Fibroblast of villous mesenchyme (primary cell): ENCODE measurements around the gene SULT1C2. TPM values are rescaled to one million over a fixed set of nuclear protein-coding genes. Genes with fewer than 3 reads are reported as not detected.

Source experiments
- DNase-seq: peaks from one replicate; pipeline ENCODE4 v3.0.0-alpha.2; 2010; ENCODE audit warnings: low read depth
- H3K4me3 ChIP-seq: 2 replicates; pipeline ENCODE4 v1.5.1; 2011; ENCODE audit warnings: low read depth, mild to moderate bottlenecking, low read length
- CTCF ChIP-seq: IDR thresholded peaks from 2 replicates; pipeline ENCODE4 v1.5.1; 2012; ENCODE audit warnings: low read depth, mild to moderate bottlenecking, low read length; ENCODE audit not compliant: insufficient read depth
- total RNA-seq: library from RNA; depleted of rRNA; stranded (reverse); fragments of >200 nt; gene quantifications from 2 replicates; pipeline ENCODE4 v1.2.3, GENCODE V29; 2012

Gene SULT1C2
- total RNA-seq, 1 donor, result not detected

DNA sequence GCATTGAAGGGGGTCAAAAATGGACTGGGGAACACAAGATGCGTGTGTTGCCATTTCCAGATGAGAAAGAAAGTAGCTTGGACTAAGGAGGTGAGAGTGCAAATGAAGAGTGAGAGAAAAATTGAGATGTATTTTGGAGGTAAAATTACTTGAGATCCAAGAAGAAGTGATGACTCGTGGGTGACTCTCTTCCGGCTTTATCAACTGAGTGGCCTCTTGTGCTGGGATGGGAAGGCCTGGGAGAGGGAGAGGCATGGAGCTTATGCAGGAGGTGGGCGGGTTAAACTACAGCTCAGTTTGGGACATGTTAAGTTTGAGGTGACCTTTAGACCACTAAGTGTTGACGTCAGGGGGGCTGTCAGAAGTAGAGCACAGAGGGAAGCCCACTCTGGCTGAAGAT lies 34.9 kb downstream of the SULT1C2 start:
- DNase-seq, result no peak
- no peak for TF ChIP-seq CTCF
- H3K4me3 ChIP-seq, result no peak overlapping the region

DNA sequence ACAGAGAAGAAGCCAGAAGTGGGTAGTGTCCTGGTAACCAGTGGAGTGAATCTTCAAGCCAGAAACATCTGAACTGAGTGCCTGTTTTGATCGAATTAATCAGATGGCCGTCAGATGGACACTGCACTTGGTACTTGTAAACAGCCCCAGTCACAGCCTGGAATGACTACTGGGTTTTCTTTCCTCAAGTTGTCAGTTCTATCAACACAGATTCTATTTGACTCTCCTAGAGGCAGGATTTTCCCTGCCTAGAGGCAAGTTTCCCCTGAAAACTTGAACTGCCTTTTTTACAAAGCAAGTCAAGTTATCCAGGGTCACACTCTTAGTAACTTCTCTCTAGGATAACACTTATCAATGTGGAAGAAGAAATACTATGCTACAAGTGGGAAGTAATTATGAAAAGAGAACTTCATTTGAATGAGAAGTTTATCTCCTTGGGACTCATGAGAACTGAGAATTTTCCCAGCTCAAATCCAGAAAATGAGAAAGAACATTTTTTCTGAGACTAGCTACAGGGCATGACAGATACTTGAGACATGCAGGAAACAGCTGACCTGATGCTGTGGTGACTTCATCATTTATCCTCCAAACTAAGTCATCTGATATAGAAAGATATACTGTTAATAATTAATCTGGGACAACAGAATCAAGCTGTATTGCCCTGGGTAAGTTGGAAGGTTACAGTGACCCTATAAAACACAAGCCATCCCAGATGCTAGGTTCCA lies 36.0 kb downstream of the SULT1C2 start:
- H3K4me3 ChIP-seq, result no peak overlapping the region
- TF ChIP-seq CTCF, result no peak
- peak; percentile 61 for DNase-seq

GRCh38 chr2:108325756-108326155 lies 37.1 kb downstream of the SULT1C2 start:
- no peak overlapping the region for H3K4me3 ChIP-seq
- TF ChIP-seq CTCF, result no peak
- DNase-seq, result no peak

GRCh38 chr2:108329771-108330170 lies 41.1 kb downstream of the SULT1C2 start:
- DNase-seq, result no peak
- TF ChIP-seq CTCF, result no peak

DNA sequence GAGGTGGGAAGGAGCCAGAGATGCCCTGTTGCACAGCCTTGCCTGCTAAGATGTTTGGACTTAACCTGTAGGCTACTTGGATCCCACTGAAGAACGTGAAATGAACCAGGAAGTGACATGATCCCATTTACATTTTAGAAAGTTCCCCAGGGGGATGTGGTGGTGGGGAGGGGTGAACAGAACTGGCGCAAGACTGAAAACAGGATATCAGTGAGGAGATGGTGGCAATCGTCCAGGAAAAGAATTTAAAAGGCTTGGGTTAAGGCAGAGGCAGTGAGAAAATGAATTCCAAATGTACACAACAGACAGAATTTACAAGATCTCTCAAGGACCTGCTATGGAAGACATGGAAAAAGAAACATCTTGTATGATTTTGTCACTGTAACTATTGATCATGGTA lies 42.3 kb downstream of the SULT1C2 start:
- no peak for TF ChIP-seq CTCF
- no peak overlapping the region for H3K4me3 ChIP-seq
- DNase-seq, result peak; percentile 28

More at GRCh38 chr2:108329771-108330170, 41.1 kb downstream of the SULT1C2 start:
- H3K4me3 ChIP-seq, result no peak overlapping the region

- no peak for DNase-seq
- H3K4me3 ChIP-seq, result no peak overlapping the region
- TF ChIP-seq CTCF, result no peak
These were observed 57.3 kb downstream of the SULT1C2 start for GRCh38 chr2:108345951-108346350.

DNA sequence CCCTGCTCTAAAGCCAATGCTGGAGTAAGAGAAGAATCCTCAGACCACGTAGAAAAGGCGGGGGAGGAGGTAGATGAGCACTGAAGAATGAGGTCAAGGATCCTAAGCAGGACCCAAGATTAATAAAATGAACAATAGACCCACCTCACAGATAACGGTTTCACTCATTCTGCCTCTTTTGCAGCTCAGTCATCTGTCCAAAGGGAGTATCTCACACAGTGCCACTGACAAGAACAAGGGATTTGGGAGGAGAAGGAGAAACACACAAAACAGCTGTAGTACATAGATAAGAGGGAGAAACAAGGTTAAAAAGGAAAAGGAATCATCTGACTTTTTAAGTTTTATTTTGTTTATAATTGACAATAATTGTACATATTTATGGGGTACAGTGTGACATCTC lies 58.1 kb downstream of the SULT1C2 start:
- no peak for DNase-seq
- no peak overlapping the region for H3K4me3 ChIP-seq
- TF ChIP-seq CTCF, result no peak
